Mammary epithelial cell (primary cell): ENCODE results near the gene EXOC4.

ENCODE experiments used
- EZH2 ChIP-seq: IDR thresholded peaks from 2 replicates; pipeline ENCODE4 v1.6.1; 2012; ENCODE audit warnings: low read length, inconsistent platforms, borderline replicate concordance
- TF ChIP-seq, protein P1 (sequence below), 2 donors: IDR thresholded peaks in 1 of 2; conservative IDR thresholded peaks in 1 of 2; 2 replicates each; pipeline ENCODE4 v1.5.1; 2011 to 2012; ENCODE audit warnings: inconsistent platforms in 2 of 2, low read length in 2 of 2, mild to moderate bottlenecking in 2 of 2, control low read depth in 1 of 2, low read depth in 1 of 2; ENCODE audit not compliant: insufficient read depth in 1 of 2; ENCODE audit errors: extremely low read depth in 1 of 2

DNA sequence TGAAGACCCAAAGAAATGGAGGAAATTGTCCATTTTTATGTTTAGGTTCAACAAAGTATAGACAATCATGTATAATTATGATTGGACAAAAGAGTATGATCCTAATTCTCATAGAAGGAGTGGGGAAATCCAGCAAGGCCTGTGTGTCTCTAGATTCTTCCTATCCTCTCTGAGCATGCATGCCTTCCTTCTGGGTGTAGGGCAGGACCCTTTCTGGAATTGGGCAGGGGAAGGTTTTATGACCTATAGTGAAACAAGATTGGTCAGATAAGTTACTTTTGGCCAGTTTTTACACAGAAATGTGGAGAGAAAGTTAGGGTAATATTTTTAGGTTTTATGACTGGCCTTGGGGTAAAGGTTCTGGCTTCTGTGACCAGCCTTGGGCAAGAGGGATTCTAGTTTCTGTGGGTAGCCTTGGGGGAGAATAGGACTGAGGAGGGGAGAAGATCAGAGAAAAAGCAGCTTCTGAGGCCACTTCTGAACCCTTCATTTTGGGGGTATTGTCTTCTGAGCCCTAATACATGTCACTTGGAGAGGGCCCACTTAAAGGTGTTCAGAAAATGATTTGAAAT is 289.4 kb downstream of the EXOC4 start:
- TF ChIP-seq, protein P1, sequence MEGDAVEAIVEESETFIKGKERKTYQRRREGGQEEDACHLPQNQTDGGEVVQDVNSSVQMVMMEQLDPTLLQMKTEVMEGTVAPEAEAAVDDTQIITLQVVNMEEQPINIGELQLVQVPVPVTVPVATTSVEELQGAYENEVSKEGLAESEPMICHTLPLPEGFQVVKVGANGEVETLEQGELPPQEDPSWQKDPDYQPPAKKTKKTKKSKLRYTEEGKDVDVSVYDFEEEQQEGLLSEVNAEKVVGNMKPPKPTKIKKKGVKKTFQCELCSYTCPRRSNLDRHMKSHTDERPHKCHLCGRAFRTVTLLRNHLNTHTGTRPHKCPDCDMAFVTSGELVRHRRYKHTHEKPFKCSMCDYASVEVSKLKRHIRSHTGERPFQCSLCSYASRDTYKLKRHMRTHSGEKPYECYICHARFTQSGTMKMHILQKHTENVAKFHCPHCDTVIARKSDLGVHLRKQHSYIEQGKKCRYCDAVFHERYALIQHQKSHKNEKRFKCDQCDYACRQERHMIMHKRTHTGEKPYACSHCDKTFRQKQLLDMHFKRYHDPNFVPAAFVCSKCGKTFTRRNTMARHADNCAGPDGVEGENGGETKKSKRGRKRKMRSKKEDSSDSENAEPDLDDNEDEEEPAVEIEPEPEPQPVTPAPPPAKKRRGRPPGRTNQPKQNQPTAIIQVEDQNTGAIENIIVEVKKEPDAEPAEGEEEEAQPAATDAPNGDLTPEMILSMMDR (conservative IDR thresholded peaks at IDR 0.05 in 1 of 2, IDR thresholded peaks at IDR 0.05 in 1 of 2; ENCODE audit: extremely low read depth in 1 of 2, insufficient read depth in 1 of 2, low read depth in 1 of 2, low read length in 2 of 2): no peak
- TF ChIP-seq EZH2: no peak
